NT2/D1 (cell line): ENCODE data around the gene OR6N2.

Source experiments
- YY1 ChIP-seq: IDR thresholded peaks from 2 replicates; pipeline ENCODE4 v1.6.1; 2011; ENCODE audit not compliant: insufficient read length, insufficient read depth
- ZNF274 ChIP-seq: IDR thresholded peaks from 2 replicates; pipeline ENCODE4 v1.6.1; 2011; ENCODE audit warnings: mild to moderate bottlenecking, low read depth, low read length

GRCh38 chr1:158800526-158800925, 19.5 kb upstream of the OR6N2 start:
- no peak for TF ChIP-seq YY1
- no peak for TF ChIP-seq ZNF274
